ENCODE data around the gene GALNT15.

GALNT15 gene

DNA sequence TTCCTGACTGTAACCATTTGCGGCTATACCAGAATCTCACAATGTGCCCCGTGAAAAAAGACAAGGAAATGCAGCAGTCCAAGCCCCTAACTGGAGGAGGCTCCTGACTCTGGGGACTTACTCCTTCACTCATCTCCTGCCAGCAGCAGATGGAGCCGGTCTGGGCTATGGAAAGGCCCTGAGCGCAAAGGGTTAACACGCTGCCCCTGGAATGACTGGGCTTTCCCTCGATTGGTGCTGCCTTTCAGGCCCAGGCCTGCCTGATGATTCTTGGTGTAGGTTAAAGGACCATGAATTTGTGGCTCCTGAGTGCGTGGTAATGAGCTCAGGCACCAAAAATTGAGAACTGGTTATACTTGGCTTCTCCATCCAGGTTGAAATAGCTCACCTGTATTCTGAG lies 42.3 kb upstream of the GALNT15 start:
- H3K36me3 ChIP-seq (ENCODE audit: insufficient read depth, low read length), result no peaks in the 10 kb centered on the region
- ATAC-seq (ENCODE audit: insufficient read depth, low read depth) (no peak), DNase-seq (no peak)
- H3K9ac ChIP-seq (ENCODE audit: low read depth, low read length), result no peak overlapping the region
- H3K9me3 ChIP-seq (ENCODE audit: insufficient read depth, low read length, severe bottlenecking), result no peaks in the 10 kb centered on the region
- no peaks in the 10 kb centered on the region for H4K20me1 ChIP-seq (ENCODE audit: insufficient read depth, low read length)
- no peak overlapping the region for H3K4me2 ChIP-seq (ENCODE audit: insufficient read depth, low read length)
- H3K4me1 ChIP-seq (ENCODE audit: insufficient read depth, low read length), result no peaks in the 10 kb centered on the region
- H3K27ac ChIP-seq (ENCODE audit: low read length), result no peak overlapping the region
- no peak overlapping the region for H2AFZ ChIP-seq (ENCODE audit: low read depth, low read length)
- no peak for TF ChIP-seq EZH2 (IDR thresholded peaks at IDR 0.05; ENCODE audit: borderline replicate concordance, low read depth, low read length, severe bottlenecking)
- H3K4me3 ChIP-seq (ENCODE audit: low read depth in 1 of 2, low read length in 2 of 2), result no peak overlapping the region
- H3K79me2 ChIP-seq (ENCODE audit: insufficient read depth, low read length), result no peaks in the 10 kb centered on the region
- no peaks in the 10 kb centered on the region for H3K27me3 ChIP-seq (ENCODE audit: insufficient read depth, low read length, poor library complexity)

DNA sequence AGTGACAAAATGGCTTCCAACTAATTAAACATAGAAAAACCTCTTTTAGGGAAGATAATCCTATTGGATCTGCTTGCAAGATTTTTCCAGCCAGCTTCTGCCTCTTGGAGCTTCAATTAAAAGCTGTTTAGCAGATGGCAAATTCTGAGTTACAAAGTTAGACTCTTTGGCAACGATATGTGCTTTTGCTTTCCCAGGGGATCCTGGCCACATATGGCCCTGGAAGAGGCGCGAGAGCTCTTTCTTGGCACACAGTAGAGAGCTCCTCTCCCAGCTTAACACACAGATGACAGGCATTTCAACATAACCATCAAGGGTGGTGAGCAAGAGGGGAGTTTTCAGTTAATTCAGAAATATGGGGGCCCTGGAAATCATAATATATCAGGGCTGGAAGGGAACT lies 41.6 kb upstream of the GALNT15 start:
- Histone ChIP-seq H2AFZ (ENCODE audit: low read depth, low read length) (no peak overlapping the region), H3K4me1 (ENCODE audit: insufficient read depth, low read length) (no peaks in the 10 kb centered on the region), H3K4me3 (ENCODE audit: low read depth in 1 of 2, low read length in 2 of 2) (no peak overlapping the region), H3K9me3 (ENCODE audit: insufficient read depth, low read length, severe bottlenecking) (no peaks in the 10 kb centered on the region), H3K9ac (ENCODE audit: low read depth, low read length) (no peak overlapping the region), H3K27me3 (ENCODE audit: insufficient read depth, low read length, poor library complexity) (no peaks in the 10 kb centered on the region), H3K79me2 (ENCODE audit: insufficient read depth, low read length) (no peaks in the 10 kb centered on the region), H3K4me2 (ENCODE audit: insufficient read depth, low read length) (no peak overlapping the region), H4K20me1 (ENCODE audit: insufficient read depth, low read length) (no peaks in the 10 kb centered on the region), H3K27ac (ENCODE audit: low read length) (no peak overlapping the region), H3K36me3 (ENCODE audit: insufficient read depth, low read length) (no peaks in the 10 kb centered on the region)
- no peak for TF ChIP-seq EZH2 (IDR thresholded peaks at IDR 0.05; ENCODE audit: borderline replicate concordance, low read depth, low read length, severe bottlenecking)
- TF ChIP-seq, protein P1, sequence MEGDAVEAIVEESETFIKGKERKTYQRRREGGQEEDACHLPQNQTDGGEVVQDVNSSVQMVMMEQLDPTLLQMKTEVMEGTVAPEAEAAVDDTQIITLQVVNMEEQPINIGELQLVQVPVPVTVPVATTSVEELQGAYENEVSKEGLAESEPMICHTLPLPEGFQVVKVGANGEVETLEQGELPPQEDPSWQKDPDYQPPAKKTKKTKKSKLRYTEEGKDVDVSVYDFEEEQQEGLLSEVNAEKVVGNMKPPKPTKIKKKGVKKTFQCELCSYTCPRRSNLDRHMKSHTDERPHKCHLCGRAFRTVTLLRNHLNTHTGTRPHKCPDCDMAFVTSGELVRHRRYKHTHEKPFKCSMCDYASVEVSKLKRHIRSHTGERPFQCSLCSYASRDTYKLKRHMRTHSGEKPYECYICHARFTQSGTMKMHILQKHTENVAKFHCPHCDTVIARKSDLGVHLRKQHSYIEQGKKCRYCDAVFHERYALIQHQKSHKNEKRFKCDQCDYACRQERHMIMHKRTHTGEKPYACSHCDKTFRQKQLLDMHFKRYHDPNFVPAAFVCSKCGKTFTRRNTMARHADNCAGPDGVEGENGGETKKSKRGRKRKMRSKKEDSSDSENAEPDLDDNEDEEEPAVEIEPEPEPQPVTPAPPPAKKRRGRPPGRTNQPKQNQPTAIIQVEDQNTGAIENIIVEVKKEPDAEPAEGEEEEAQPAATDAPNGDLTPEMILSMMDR (IDR thresholded peaks at IDR 0.05; ENCODE audit: borderline replicate concordance, extremely low read depth, low read length, poor library complexity, severe bottlenecking), result no peak
- ATAC-seq (ENCODE audit: insufficient read depth, low read depth), result no peak
- DNase-seq, result no peak

DNA sequence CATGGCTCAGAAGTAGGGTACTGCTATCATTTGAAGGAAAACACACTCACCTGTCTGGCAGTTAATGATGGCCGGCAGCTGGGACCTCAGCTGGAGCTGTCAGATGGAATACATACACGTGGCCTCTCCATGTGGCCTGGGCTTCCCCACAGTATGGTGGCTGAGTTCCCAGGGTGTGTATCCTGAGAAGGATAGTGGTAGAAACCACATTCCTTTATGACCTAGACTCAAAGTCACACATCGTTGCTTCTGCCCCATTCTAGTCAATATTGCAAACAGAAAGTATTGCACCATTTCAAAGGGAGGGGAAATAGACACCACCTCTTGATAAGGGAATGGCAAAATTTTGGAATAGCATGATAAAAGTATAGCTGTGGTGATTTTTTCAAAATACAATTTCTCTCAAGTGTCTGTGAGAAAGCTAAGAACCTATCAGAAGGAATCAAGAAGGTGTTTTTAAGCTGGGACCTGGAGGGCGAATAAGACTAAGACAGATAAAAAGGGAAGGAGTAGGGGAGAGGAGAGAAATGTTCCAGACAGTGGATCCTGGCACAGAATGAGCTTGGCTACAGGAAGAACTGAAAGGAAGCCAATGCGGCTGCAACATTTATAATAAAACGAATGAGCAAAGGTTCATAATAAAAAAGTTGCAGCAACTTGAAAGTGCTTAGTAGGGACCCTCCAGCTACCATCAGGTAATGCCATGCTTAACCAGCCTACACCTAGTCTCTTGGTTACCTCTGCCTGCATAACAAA lies 40.1 kb upstream of the GALNT15 start:
- ATAC-seq (ENCODE audit: insufficient read depth, low read depth), result no peak
- no peak for TF ChIP-seq EZH2 (IDR thresholded peaks at IDR 0.05; ENCODE audit: borderline replicate concordance, low read depth, low read length, severe bottlenecking)
- TF ChIP-seq, protein P1 (IDR thresholded peaks at IDR 0.05; ENCODE audit: borderline replicate concordance, extremely low read depth, low read length, poor library complexity, severe bottlenecking), result no peak

GRCh38 chr3:16136055-16136454 lies 38.4 kb upstream of the GALNT15 start:
- DNase-seq, result no peak
- H3K9ac ChIP-seq (ENCODE audit: low read depth, low read length), result no peak overlapping the region
- no peaks in the 10 kb centered on the region for H3K9me3 ChIP-seq (ENCODE audit: insufficient read depth, low read length, severe bottlenecking)
- no peaks in the 10 kb centered on the region for H3K36me3 ChIP-seq (ENCODE audit: insufficient read depth, low read length)
- no peak overlapping the region for H2AFZ ChIP-seq (ENCODE audit: low read depth, low read length)
- H3K4me2 ChIP-seq (ENCODE audit: insufficient read depth, low read length), result no peak overlapping the region
- no peaks in the 10 kb centered on the region for H3K27me3 ChIP-seq (ENCODE audit: insufficient read depth, low read length, poor library complexity)
- H3K4me3 ChIP-seq (ENCODE audit: low read depth in 1 of 2, low read length in 2 of 2), result no peak overlapping the region
- no peaks in the 10 kb centered on the region for H4K20me1 ChIP-seq (ENCODE audit: insufficient read depth, low read length)
- TF ChIP-seq, protein P1 (IDR thresholded peaks at IDR 0.05; ENCODE audit: borderline replicate concordance, extremely low read depth, low read length, poor library complexity, severe bottlenecking), result no peak
- TF ChIP-seq EZH2 (IDR thresholded peaks at IDR 0.05; ENCODE audit: borderline replicate concordance, low read depth, low read length, severe bottlenecking), result no peak
- H3K79me2 ChIP-seq (ENCODE audit: insufficient read depth, low read length), result no peaks in the 10 kb centered on the region
- no peak overlapping the region for H3K27ac ChIP-seq (ENCODE audit: low read length)
- H3K4me1 ChIP-seq (ENCODE audit: insufficient read depth, low read length), result no peaks in the 10 kb centered on the region
- no peak for ATAC-seq (ENCODE audit: insufficient read depth, low read depth)

More for the DNA sequence above, 40.1 kb upstream of the GALNT15 start:
- no peaks in the 10 kb centered on the region for H3K36me3 ChIP-seq (ENCODE audit: insufficient read depth, low read length)
- no peaks in the 10 kb centered on the region for H3K4me1 ChIP-seq (ENCODE audit: insufficient read depth, low read length)
- no peak overlapping the region for H3K4me2 ChIP-seq (ENCODE audit: insufficient read depth, low read length)
- H3K4me3 ChIP-seq (ENCODE audit: low read depth in 1 of 2, low read length in 2 of 2), result no peak overlapping the region
- DNase-seq, result no peak
- no peaks in the 10 kb centered on the region for H3K27me3 ChIP-seq (ENCODE audit: insufficient read depth, low read length, poor library complexity)
- H3K9me3 ChIP-seq (ENCODE audit: insufficient read depth, low read length, severe bottlenecking), result no peaks in the 10 kb centered on the region
- H4K20me1 ChIP-seq (ENCODE audit: insufficient read depth, low read length), result no peaks in the 10 kb centered on the region
- no peaks in the 10 kb centered on the region for H3K79me2 ChIP-seq (ENCODE audit: insufficient read depth, low read length)
- no peak overlapping the region for H3K9ac ChIP-seq (ENCODE audit: low read depth, low read length)
- H3K27ac ChIP-seq (ENCODE audit: low read length), result no peak overlapping the region
- H2AFZ ChIP-seq (ENCODE audit: low read depth, low read length), result no peak overlapping the region
